HepG2 (cell line): ENCODE data around the gene SEC14L5. TPM values are rescaled to one million over a fixed set of nuclear protein-coding genes. Genes with fewer than 3 reads are reported as not detected.

Experiments
- AKNA ChIP-seq: sonication (generic); formaldehyde crosslinking; IDR thresholded peaks from 2 replicates; pipeline ENCODE4 v1.4.0; 2020; ENCODE audit warnings: missing genetic modification reagents, borderline replicate concordance
- FUBP1 ChIP-seq: sonication (generic); formaldehyde crosslinking; IDR thresholded peaks from 2 replicates; pipeline ENCODE4 v1.5.1; 2020; ENCODE audit warnings: missing genetic modification reagents, mild to moderate bottlenecking, borderline replicate concordance
- MAF1 ChIP-seq: sonication (generic); formaldehyde crosslinking; IDR thresholded peaks from 2 replicates; pipeline ENCODE4 v1.5.0; 2020; ENCODE audit warnings: missing genetic modification reagents, borderline replicate concordance
- ZBED4 ChIP-seq: sonication (generic); formaldehyde crosslinking; IDR thresholded peaks from 2 replicates; pipeline ENCODE4 v1.4.0; 2020; ENCODE audit warnings: missing genetic modification reagents, borderline replicate concordance
- ZNF232 ChIP-seq: sonication (generic); formaldehyde crosslinking; IDR thresholded peaks from 2 replicates; pipeline ENCODE4 v1.4.0; 2020; ENCODE audit warnings: missing genetic modification reagents, borderline replicate concordance
- ZNF275 ChIP-seq: sonication (generic); formaldehyde crosslinking; IDR thresholded peaks from 2 replicates; pipeline ENCODE4 v1.8.0; 2022; ENCODE audit warnings: missing genetic modification reagents, mild to moderate bottlenecking, inconsistent platforms, borderline replicate concordance
- ZNF569 ChIP-seq: sonication (generic); formaldehyde crosslinking; IDR thresholded peaks from 2 replicates; pipeline ENCODE4 v1.5.0; 2020; ENCODE audit warnings: mild to moderate bottlenecking, missing genetic modification reagents, moderate library complexity, borderline replicate concordance
- ZNF766 ChIP-seq: sonication (generic); formaldehyde crosslinking; IDR thresholded peaks from 2 replicates; pipeline ENCODE4 v1.5.0; 2020; ENCODE audit warnings: missing genetic modification reagents, borderline replicate concordance
- ZNF800 ChIP-seq: sonication (generic); formaldehyde crosslinking; IDR thresholded peaks from 2 replicates; pipeline ENCODE4 v1.4.0; 2020; ENCODE audit warnings: missing genetic modification reagents
- polyA plus RNA-seq, 8 experiments: library from polyadenylated mRNA; depleted of rRNA in 3 of 8; stranded (reverse) in 7 of 8; unstranded in 1 of 8; fragments of >200 nt; fragmentation: Illumina TruSeq in 4 of 8; extraction: Trizol in 4 of 8; gene quantifications; 2 replicates each; pipeline versions ENCODE4 v1.2.1 to v1.2.3, GENCODE V29; 2011 to 2016; ENCODE audit warnings: low read depth in 4 of 8, missing spikeins in 1 of 8, mixed read lengths in 1 of 8; ENCODE audit not compliant: insufficient read depth in 1 of 8
- total RNA-seq, 5 experiments: library from RNA; depleted of rRNA; stranded (reverse); fragments of >200 nt; fragmentation: Illumina TruSeq; extraction: Trizol; gene quantifications; 2 replicates each; pipeline ENCODE4 v1.2.3, GENCODE V29; 2016; ENCODE audit warnings: low read depth in 1 of 5

SEC14L5 gene
- total and polyA plus RNA-seq, 2 of the 13 experiments (the other 11 are each of a cell fraction or from before 2014, with no cell fraction given): 0.40 to 0.42 TPM

GRCh38 chr16:5033256-5034166 is 75.4 kb downstream of the SEC14L5 start, which contains the start of gene NAGPA (continued):
- TF ChIP-seq AKNA (CRISPR knock-in tag): peak; percentile 87; the same call in 1 of the 2 replicates
- TF ChIP-seq MAF1: peak; percentile 96
- peak; percentile 98 for TF ChIP-seq ZNF766
- TF ChIP-seq FUBP1: no peak; the same call in 1 of the 2 replicates
- peak; percentile 37; the same call in 1 of the 2 replicates for TF ChIP-seq ZBED4 (CRISPR knock-in tag)
- TF ChIP-seq ZNF800 (CRISPR knock-in tag): peak; percentile 88
- peak; percentile 91 for TF ChIP-seq ZNF275 (CRISPR knock-in tag)
- TF ChIP-seq ZNF569 (CRISPR knock-in tag): no peak
- TF ChIP-seq ZNF232 (CRISPR knock-in tag): peak; percentile 90; the same call in 1 of the 2 replicates
